Activated B cell treated with CpG ODN at 0.5 μM for 24 hours (primary cell): ENCODE results near the gene ULBP2. TPM values are rescaled to one million over a fixed set of nuclear protein-coding genes. Genes with fewer than 3 reads are reported as not detected.

Experiments
- ATAC-seq: fragments of 200-7000 bp; cut with Tn5 transposase; one replicate; pipeline ENCODE4 v1.10.0; 2021; ENCODE audit warnings: low read depth, mild to moderate bottlenecking, moderate library complexity
- CTCF ChIA-PET: fragments of 350-600 bp; sonication (Branson Sonifier 250); formaldehyde crosslinking; loops from one replicate; lab custom pipeline; 2021; ENCODE audit warnings: antibody characterized with exemption; lab: Charles Lee
- POLR2A ChIA-PET: fragments of 350-600 bp; sonication (Branson Sonifier 250); formaldehyde crosslinking; loops from one replicate; lab custom pipeline; 2021; ENCODE audit warnings: antibody characterized with exemption; lab: Charles Lee
- DNase-seq: peaks from one replicate; pipeline ENCODE4 v3.0.0; 2022
- H3K27ac Mint-ChIP-seq: one replicate; pipeline ENCODE4 v1.8.0; 2020; ENCODE audit warnings: mixed read lengths
- H3K27me3 Mint-ChIP-seq: one replicate; pipeline ENCODE4 v1.8.0; 2021; ENCODE audit warnings: mixed read lengths
- H3K36me3 Mint-ChIP-seq: one replicate; pipeline ENCODE4 v1.8.0; 2021; ENCODE audit warnings: low read depth, mixed read lengths
- H3K4me1 Mint-ChIP-seq: one replicate; pipeline ENCODE4 v1.8.0; 2021; ENCODE audit warnings: mixed read lengths
- H3K4me3 Mint-ChIP-seq: one replicate; pipeline ENCODE4 v1.8.0; 2020; ENCODE audit warnings: mild to moderate bottlenecking, mixed read lengths
- H3K9me3 Mint-ChIP-seq: one replicate; pipeline ENCODE4 v1.8.0; 2020; ENCODE audit warnings: mixed read lengths
- CTCF ChIP-seq: fragments of 200-600 bp; IDR thresholded peaks from one replicate; pipeline ENCODE4 v1.8.0; 2022; ENCODE audit warnings: antibody characterized with exemption, mild to moderate bottlenecking
- intact Hi-C: fragments of 100-400 bp; cut with micrococcal nuclease; formaldehyde crosslinking; loops from one replicate; pipeline ENCODE4 v1.15.1; 2024
- total RNA-seq: library from RNA; stranded (reverse); gene quantifications from 2 replicates; pipeline ENCODE4 v1.2.3, GENCODE V29; 2022

The ULBP2 gene
- total RNA-seq, 1 donor from 2014 or later: 0.29 TPM

GRCh38 chr6:149899926-149900619 is 41.7 kb upstream of the ULBP2 start:
- Mint-ChIP-seq H3K36me3 (no peaks in the 10 kb centered on the region), H3K27me3 (peaks cover 30% of the 10 kb centered on the region), H3K9me3 (no peaks in the 10 kb centered on the region), H3K27ac (no peak overlapping the region), H3K4me1 (no peaks in the 10 kb centered on the region), H3K4me3 (no peak overlapping the region)
- CTCF ChIA-PET: interaction anchor here (1.6 kb wide), 1 partner anchor 34 kb away, joined by 3 read pairs; no protein-coding TSS in a partner anchor
- POLR2A ChIA-PET: interaction anchor here (0.6 kb wide), 1 partner anchor 84 kb away, joined by 6 read pairs; no protein-coding TSS in a partner anchor
- no peak for TF ChIP-seq CTCF
- DNase-seq: no peak
- no peak for ATAC-seq
- intact Hi-C loops: no loop called here

DNA sequence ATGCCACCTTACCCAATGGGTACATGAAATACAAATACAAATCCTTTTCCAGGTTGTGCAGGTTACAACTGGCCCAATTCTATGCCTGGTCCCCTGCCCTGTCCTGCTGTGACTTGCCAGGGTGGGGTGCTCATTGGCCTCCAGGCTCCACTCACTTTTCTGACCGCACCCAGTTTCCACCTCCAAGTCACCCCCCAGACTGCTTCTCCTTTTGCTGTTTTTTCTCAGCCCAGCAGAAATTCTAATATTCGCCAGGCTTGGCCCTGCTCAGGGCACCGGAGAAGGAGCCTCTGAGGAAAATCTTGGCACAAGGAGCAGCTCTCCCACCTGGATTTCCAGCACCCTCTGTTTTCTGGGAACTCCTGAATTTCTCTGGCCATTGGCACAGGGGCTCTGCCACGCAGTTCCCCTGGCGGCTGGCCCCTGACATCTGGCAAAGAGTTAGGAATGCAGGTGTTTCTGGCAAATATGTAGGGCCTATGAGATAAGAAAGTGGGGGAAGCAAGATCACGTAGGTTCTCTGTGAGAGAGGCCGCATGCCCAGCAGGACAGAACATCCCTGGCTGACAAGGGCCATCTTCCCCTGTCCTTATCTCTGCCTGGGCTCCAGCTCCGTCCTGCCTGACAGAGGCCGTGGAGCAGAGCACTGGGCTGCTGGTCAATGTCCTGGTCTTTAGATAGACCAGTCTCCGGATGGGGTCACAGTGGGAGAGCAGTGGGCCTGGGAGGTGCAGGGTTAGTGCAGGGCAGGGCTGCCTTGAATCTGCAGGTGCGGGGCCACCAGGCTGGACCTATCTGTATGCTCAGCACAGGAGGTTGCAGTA is 41.0 kb upstream of the ULBP2 start:
- DNase-seq: no peak
- H3K9me3 Mint-ChIP-seq: no peaks in the 10 kb centered on the region
- H3K36me3 Mint-ChIP-seq: no peaks in the 10 kb centered on the region
- H3K4me1 Mint-ChIP-seq: no peaks in the 10 kb centered on the region
- POLR2A ChIA-PET: interaction anchor here (0.6 kb wide), 1 partner anchor 84 kb away, joined by 6 read pairs; no protein-coding TSS in a partner anchor
- TF ChIP-seq CTCF: no peak
- CTCF ChIA-PET: interaction anchor here (1.6 kb wide), 1 partner anchor 35 kb away, joined by 3 read pairs; no protein-coding TSS in a partner anchor
- no peak overlapping the region for H3K4me3 Mint-ChIP-seq
- peaks cover 28% of the 10 kb centered on the region for H3K27me3 Mint-ChIP-seq
- intact Hi-C loops: no loop called here
- ATAC-seq: no peak
- H3K27ac Mint-ChIP-seq: no peak overlapping the region

- Mint-ChIP-seq H3K4me3 (no peak overlapping the region), H3K27me3 (peaks cover 26% of the 10 kb centered on the region), H3K9me3 (no peaks in the 10 kb centered on the region), H3K36me3 (no peaks in the 10 kb centered on the region), H3K4me1 (no peaks in the 10 kb centered on the region), H3K27ac (no peak overlapping the region)
- no peak for TF ChIP-seq CTCF
- ATAC-seq (no peak), DNase-seq (no peak)
- CTCF ChIA-PET: no interaction called here
- intact Hi-C loops: no loop called here
- POLR2A ChIA-PET: no interaction called here
Observed at GRCh38 chr6:149901444-149902140, 40.2 kb upstream of the ULBP2 start.

- Mint-ChIP-seq H3K27me3 (peaks cover 15% of the 10 kb centered on the region), H3K4me3 (no peak overlapping the region), H3K27ac (no peak overlapping the region), H3K9me3 (peaks cover 7% of the 10 kb centered on the region), H3K36me3 (peaks cover 1% of the 10 kb centered on the region), H3K4me1 (no peaks in the 10 kb centered on the region)
- ATAC-seq: no peak
- ChIA-PET POLR2A (no interaction called here), CTCF (no interaction called here)
- no peak for DNase-seq
- intact Hi-C loops: no loop called here
- TF ChIP-seq CTCF: no peak
Observed at GRCh38 chr6:149903938-149904611, 37.7 kb upstream of the ULBP2 start.
